ENCODE results near the gene ELP6. TPM values are rescaled to one million over a fixed set of nuclear protein-coding genes. Genes with fewer than 3 reads are reported as not detected.

ELP6 gene, protein sequence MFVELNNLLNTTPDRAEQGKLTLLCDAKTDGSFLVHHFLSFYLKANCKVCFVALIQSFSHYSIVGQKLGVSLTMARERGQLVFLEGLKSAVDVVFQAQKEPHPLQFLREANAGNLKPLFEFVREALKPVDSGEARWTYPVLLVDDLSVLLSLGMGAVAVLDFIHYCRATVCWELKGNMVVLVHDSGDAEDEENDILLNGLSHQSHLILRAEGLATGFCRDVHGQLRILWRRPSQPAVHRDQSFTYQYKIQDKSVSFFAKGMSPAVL
- 25.0 and 29.9 TPM in 2 replicates for total RNA-seq

GRCh38 chr3:47513125-47513929 is at the start of gene ELP6:
ELP6 (minus strand) TSS chr3:47513712; CDS start chr3:47513590, 122 bp downstream.

DNA sequence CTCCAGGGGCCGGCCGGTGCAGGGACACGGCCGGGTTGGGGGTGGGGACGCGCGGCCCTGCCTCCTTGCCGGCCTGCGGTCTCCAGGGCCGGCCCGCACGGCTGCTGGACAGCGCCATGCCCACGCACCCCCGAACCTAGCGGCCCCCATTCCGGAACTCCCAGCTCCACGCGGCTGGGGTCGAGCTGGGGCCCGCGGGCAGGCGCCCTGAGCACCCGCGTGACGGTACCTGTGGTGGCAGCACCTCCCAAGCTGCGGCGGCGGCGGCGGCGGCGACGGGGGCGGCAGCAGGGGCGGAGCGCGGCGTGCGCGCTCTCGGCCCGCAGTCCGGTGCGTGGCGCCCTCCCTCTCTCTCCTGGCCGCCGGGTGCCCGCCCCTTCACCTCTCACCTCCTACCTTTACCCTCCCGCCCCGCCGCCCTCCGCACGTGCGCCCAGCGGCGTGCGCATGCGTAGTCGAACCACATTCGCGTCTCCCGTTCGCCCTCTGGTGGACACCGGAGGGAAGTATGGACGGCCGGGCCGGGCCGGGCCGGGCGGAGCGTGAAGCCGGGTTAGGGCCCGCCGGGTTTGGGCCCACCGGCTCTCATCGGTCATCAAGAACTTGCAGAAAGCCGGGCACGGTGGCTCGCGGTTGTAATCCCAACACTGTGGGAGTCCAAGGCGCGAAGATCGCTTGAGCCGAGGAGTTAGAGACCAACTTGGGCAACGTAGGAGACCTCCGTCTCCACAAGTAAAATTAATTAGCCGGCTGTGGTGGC is 37.8 kb downstream of the ELP6 start, which contains the start of gene SCAP:
SCAP (minus strand) TSS at position 372 of the 760 bp plus-strand sequence. CDS start 32,948 bp downstream, outside the sequence.

Small RNA genes within 50 kb of the gene (small RNA-seq; reads per million reads assigned to genes)
- gene AC099778.2: not detected
- not detected for gene RN7SL870P

Other genes starting within 250 kb of the ELP6 start
- gene KIF9, start 230.9 kb downstream of the ELP6 start, total RNA-seq: 3.7 and 5.5 TPM in 2 replicates
- 18.0 and 21.9 TPM in 2 replicates for gene KLHL18, start 230.8 kb downstream of the ELP6 start, total RNA-seq
- gene PTPN23, start 132.7 kb downstream of the ELP6 start, total RNA-seq: 23.1 and 42.6 TPM in 2 replicates
- gene SCAP, start 37.8 kb downstream of the ELP6 start, total RNA-seq: 71.3 and 79.0 TPM in 2 replicates
- gene CSPG5, start 65.2 kb upstream of the ELP6 start, total RNA-seq: 0.20 and 0.37 TPM in 2 replicates